ENCODE data around the gene ST3GAL3.

DNA sequence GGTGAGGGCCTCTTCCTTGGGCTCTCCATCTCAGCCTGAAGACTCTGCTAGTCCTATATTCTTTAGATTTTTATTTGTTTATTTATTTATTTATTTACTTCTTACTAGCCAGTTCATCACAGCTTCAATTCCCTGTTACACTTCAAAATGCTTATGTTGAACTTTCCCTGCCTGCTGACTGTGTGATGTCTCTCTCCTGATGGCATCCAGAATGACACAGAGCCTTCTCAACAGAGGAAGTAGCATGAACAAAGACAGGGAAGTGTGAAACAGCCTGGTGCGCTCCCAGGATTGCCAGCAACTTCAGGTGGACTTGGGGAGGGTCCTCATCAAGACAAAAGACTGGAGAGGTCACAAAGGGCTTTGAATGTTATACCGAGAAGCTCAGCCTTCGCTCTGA is 235.1 kb downstream of the ST3GAL3 start:
- no peak for TF ChIP-seq CTCF (conservative IDR thresholded peaks at IDR 0.05)
- TF ChIP-seq ZFX (IDR thresholded peaks at IDR 0.05): no peak

Measured in C4-2B (cell line).